ENCODE results near the gene PACRGL.

The PACRGL gene

GRCh38 chr4:20679951-20680350, 20.3 kb upstream of the PACRGL start:
- no peak overlapping the region for H2AFZ ChIP-seq (ENCODE audit: low read depth, low read length, severe bottlenecking)
- no peaks in the 10 kb centered on the region for H3K9me3 ChIP-seq (ENCODE audit: insufficient read depth, low read length)
- TF ChIP-seq EZH2phosphoT487 (conservative IDR thresholded peaks at IDR 0.05; ENCODE audit: low read length) (no peak), CTCF (IDR thresholded peaks at IDR 0.05; ENCODE audit: insufficient read depth, low read length, poor library complexity, severe bottlenecking) (no peak)
- no peaks in the 10 kb centered on the region for H3K9me2 ChIP-seq (replicated peaks; ENCODE audit: insufficient read depth, low read length)
- H3K27ac ChIP-seq (ENCODE audit: low read depth, low read length) = no peak overlapping the region
- H3K4me2 ChIP-seq (ENCODE audit: low read depth, low read length, poor library complexity, severe bottlenecking) = no peak overlapping the region
- no peaks in the 10 kb centered on the region for H3K27me3 ChIP-seq (ENCODE audit: low read length)
- H3K36me3 ChIP-seq (ENCODE audit: low read length) = no peaks in the 10 kb centered on the region
- no peaks in the 10 kb centered on the region for H3K79me2 ChIP-seq (ENCODE audit: insufficient read depth, low read length)
- no peak overlapping the region for H3K4me3 ChIP-seq (ENCODE audit: insufficient read depth, low read length, poor library complexity, severe bottlenecking)
- no peaks in the 10 kb centered on the region for H3F3A ChIP-seq (ENCODE audit: insufficient read depth)
- H4K20me1 ChIP-seq (ENCODE audit: low read depth, low read length) = no peaks in the 10 kb centered on the region
- no peak overlapping the region for H3K9ac ChIP-seq (ENCODE audit: low read length)

GRCh38 chr4:20680736-20681135, 19.5 kb upstream of the PACRGL start:
- Histone ChIP-seq H3K27me3 (ENCODE audit: low read length) (no peaks in the 10 kb centered on the region), H3K9ac (ENCODE audit: low read length) (no peak overlapping the region), H3F3A (ENCODE audit: insufficient read depth) (no peaks in the 10 kb centered on the region), H4K20me1 (ENCODE audit: low read depth, low read length) (no peaks in the 10 kb centered on the region), H3K4me2 (ENCODE audit: low read depth, low read length, poor library complexity, severe bottlenecking) (no peak overlapping the region), H3K9me2 (replicated peaks; ENCODE audit: insufficient read depth, low read length) (no peaks in the 10 kb centered on the region), H3K4me3 (ENCODE audit: insufficient read depth, low read length, poor library complexity, severe bottlenecking) (no peak overlapping the region), H3K27ac (ENCODE audit: low read depth, low read length) (no peak overlapping the region), H2AFZ (ENCODE audit: low read depth, low read length, severe bottlenecking) (no peak overlapping the region), H3K79me2 (ENCODE audit: insufficient read depth, low read length) (no peaks in the 10 kb centered on the region), H3K9me3 (ENCODE audit: insufficient read depth, low read length) (no peaks in the 10 kb centered on the region), H3K36me3 (ENCODE audit: low read length) (no peaks in the 10 kb centered on the region)
- TF ChIP-seq CTCF (IDR thresholded peaks at IDR 0.05; ENCODE audit: insufficient read depth, low read length, poor library complexity, severe bottlenecking) (no peak), EZH2phosphoT487 (conservative IDR thresholded peaks at IDR 0.05; ENCODE audit: low read length) (no peak)

GRCh38 chr4:20681271-20681670, 19.0 kb upstream of the PACRGL start:
- H4K20me1 ChIP-seq (ENCODE audit: low read depth, low read length) = no peaks in the 10 kb centered on the region
- no peak overlapping the region for H3K4me3 ChIP-seq (ENCODE audit: insufficient read depth, low read length, poor library complexity, severe bottlenecking)
- TF ChIP-seq CTCF (IDR thresholded peaks at IDR 0.05; ENCODE audit: insufficient read depth, low read length, poor library complexity, severe bottlenecking) (no peak), EZH2phosphoT487 (conservative IDR thresholded peaks at IDR 0.05; ENCODE audit: low read length) (no peak)
- no peak overlapping the region for H2AFZ ChIP-seq (ENCODE audit: low read depth, low read length, severe bottlenecking)
- H3K9ac ChIP-seq (ENCODE audit: low read length) = no peak overlapping the region
- H3K27me3 ChIP-seq (ENCODE audit: low read length) = no peaks in the 10 kb centered on the region
- no peaks in the 10 kb centered on the region for H3K36me3 ChIP-seq (ENCODE audit: low read length)
- H3F3A ChIP-seq (ENCODE audit: insufficient read depth) = no peaks in the 10 kb centered on the region
- no peak overlapping the region for H3K27ac ChIP-seq (ENCODE audit: low read depth, low read length)
- H3K9me3 ChIP-seq (ENCODE audit: insufficient read depth, low read length) = no peaks in the 10 kb centered on the region
- no peaks in the 10 kb centered on the region for H3K9me2 ChIP-seq (replicated peaks; ENCODE audit: insufficient read depth, low read length)
- no peaks in the 10 kb centered on the region for H3K79me2 ChIP-seq (ENCODE audit: insufficient read depth, low read length)
- no peak overlapping the region for H3K4me2 ChIP-seq (ENCODE audit: low read depth, low read length, poor library complexity, severe bottlenecking)

Data from SU-DHL-6 (cell line).